Measurements from ENCODE around the gene SLC25A18.
"Not testable (repeated sequence)": the region's sequence is repeated elsewhere in the genome, so short reads cannot be mapped to it uniquely, and the experiment has no call there.

SLC25A18 gene

DNA sequence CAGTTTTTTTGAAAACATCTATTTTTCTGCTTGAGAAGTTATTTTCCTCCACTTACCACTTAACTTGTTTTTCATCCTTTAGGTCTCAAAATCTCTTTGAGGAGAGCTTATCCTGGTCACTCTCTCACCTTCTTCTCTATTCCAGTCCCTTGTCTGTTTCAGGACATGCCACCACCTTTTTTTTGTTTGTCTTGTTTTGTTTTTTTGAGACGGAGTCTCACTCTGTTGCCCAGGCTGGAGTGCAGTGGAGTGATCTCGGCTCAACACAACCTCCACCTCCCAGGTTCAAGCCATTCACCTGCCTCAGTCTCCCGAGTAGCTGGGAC is 70.7 kb downstream of the SLC25A18 start:
- H3K27ac ChIP-seq (ENCODE audit: low read depth, low read length) = no peak overlapping the region
- H3K36me3 ChIP-seq (ENCODE audit: control insufficient read depth, insufficient read depth, low read length) = no peaks in the 10 kb centered on the region
- no peaks in the 10 kb centered on the region for H3K9me3 ChIP-seq (ENCODE audit: control insufficient read depth, insufficient read depth, low read length)
- H3K27me3 ChIP-seq (ENCODE audit: control insufficient read depth, insufficient read depth, low read length) = no peaks in the 10 kb centered on the region
- H3K4me3 ChIP-seq (ENCODE audit: low read depth, low read length) = no peak overlapping the region
- peaks cover 5% of the 10 kb centered on the region; the same call in 1 of the 2 replicates for H3K4me1 ChIP-seq (ENCODE audit: control insufficient read depth, insufficient read depth, low read length)
- H3K9ac ChIP-seq (ENCODE audit: low read depth, low read length) = no peak overlapping the region

DNA sequence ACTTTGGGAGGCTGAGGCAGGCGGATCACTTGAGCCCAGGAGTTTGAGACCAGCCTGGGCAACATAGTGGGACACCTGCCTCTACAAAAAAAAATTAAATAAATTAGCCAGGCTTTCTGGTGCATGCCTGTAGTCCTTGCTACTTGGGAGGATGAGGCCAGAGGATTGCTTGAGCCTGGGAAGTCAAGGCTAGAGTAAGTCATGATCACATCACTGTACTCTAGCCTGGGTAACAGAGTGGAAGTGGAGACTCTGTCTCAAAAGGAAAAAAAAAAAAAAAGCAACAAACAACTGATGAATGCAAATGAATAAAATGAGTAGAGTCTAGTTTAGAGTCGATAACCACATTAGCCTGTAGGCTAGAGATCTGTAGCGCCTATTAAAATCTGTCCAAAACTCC is 71.4 kb downstream of the SLC25A18 start:
- Histone ChIP-seq H3K27ac (ENCODE audit: low read depth, low read length) (no peak overlapping the region), H3K9ac (ENCODE audit: low read depth, low read length) (no peak overlapping the region), H3K9me3 (ENCODE audit: control insufficient read depth, insufficient read depth, low read length) (no peaks in the 10 kb centered on the region), H3K36me3 (ENCODE audit: control insufficient read depth, insufficient read depth, low read length) (no peaks in the 10 kb centered on the region), H3K27me3 (ENCODE audit: control insufficient read depth, insufficient read depth, low read length) (no peaks in the 10 kb centered on the region), H3K4me3 (ENCODE audit: low read depth, low read length) (no peak overlapping the region), H3K4me1 (ENCODE audit: control insufficient read depth, insufficient read depth, low read length) (peaks cover 5% of the 10 kb centered on the region; the same call in 1 of the 2 replicates)

DNA sequence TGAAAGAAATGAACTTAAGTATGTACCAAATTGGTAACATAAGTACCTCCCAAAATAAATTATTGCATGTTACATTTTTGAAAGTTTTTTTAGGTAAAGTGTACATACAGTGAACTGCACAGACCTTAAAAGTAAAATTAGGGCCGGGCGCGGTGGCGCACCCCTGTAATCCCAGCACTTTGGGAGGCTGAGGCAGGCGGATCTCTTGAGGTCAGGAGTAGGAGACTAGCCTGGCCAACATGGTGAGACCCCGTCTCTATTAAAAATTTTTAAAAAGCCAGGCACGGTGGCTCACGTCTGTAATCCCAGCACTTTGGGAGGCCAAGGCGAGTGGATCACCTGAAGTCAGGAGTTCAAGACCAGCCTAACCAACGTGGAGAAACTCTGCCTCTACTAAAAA is 73.6 kb downstream of the SLC25A18 start:
- H3K9ac ChIP-seq (ENCODE audit: low read depth, low read length); H3K4me3 ChIP-seq (ENCODE audit: low read depth, low read length); H3K36me3 ChIP-seq (ENCODE audit: control insufficient read depth, insufficient read depth, low read length); H3K4me1 ChIP-seq (ENCODE audit: control insufficient read depth, insufficient read depth, low read length); H3K9me3 ChIP-seq (ENCODE audit: control insufficient read depth, insufficient read depth, low read length); H3K27me3 ChIP-seq (ENCODE audit: control insufficient read depth, insufficient read depth, low read length); H3K27ac ChIP-seq (ENCODE audit: low read depth, low read length): not testable (repeated sequence)

DNA sequence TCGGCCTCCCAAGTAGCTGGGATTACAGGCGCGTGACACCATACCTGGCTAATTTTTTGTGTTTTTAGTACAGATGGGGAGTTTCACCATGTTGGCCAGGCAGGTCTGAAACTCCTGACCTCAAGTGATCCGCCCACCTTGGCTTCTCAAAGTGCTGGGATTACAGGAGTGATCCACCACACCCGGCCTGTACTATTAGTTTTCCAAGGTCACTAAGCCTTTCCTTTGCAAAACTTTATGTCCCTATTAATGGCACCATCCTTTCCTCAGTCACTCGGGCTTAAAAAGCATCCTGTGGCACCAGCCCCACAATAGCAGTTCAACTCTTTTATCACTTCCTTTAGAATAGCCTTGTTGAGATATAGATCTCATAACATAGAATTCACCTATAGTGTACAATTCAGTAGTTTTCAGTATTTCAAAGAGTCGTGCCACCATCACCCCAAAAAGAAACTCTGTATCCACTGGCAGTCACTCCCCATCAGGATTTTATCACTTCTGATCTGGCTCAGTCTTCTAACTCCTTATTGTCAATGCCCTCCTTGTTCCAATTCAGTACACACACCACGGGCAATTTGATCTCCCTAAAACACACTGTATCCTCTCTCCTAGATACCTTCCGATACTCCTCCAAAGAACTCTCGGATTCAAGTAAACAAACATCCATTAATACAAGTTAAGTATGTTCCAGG is 74.3 kb downstream of the SLC25A18 start:
- Histone ChIP-seq H3K4me3 (ENCODE audit: low read depth, low read length) (peak overlapping the region; percentile 92), H3K4me1 (ENCODE audit: control insufficient read depth, insufficient read depth, low read length) (peaks cover 5% of the 10 kb centered on the region; the same call in 1 of the 2 replicates), H3K9me3 (ENCODE audit: control insufficient read depth, insufficient read depth, low read length) (no peaks in the 10 kb centered on the region), H3K27ac (ENCODE audit: low read depth, low read length) (peak overlapping the region; percentile 99), H3K9ac (ENCODE audit: low read depth, low read length) (peak overlapping the region; percentile 95), H3K27me3 (ENCODE audit: control insufficient read depth, insufficient read depth, low read length) (no peaks in the 10 kb centered on the region), H3K36me3 (ENCODE audit: control insufficient read depth, insufficient read depth, low read length) (peaks cover 8% of the 10 kb centered on the region; the same call in 1 of the 2 replicates)

DNA sequence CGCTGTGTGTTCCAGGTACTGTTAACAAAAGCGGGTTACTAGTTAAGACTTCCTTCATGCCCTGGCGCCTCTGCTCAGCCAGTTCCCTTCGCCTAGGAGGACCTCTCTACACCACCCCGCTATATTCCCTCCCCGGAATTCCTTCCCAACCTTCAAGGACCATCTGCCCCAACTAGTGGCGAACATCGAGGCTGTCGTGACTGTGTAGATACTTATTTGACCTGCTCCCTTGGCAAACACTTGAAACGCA is 74.8 kb downstream of the SLC25A18 start:
- Histone ChIP-seq H3K9ac (ENCODE audit: low read depth, low read length) (peak overlapping the region; percentile 95), H3K36me3 (ENCODE audit: control insufficient read depth, insufficient read depth, low read length) (peaks cover 8% of the 10 kb centered on the region; the same call in 1 of the 2 replicates), H3K27me3 (ENCODE audit: control insufficient read depth, insufficient read depth, low read length) (no peaks in the 10 kb centered on the region), H3K4me1 (ENCODE audit: control insufficient read depth, insufficient read depth, low read length) (peaks cover 5% of the 10 kb centered on the region; the same call in 1 of the 2 replicates), H3K4me3 (ENCODE audit: low read depth, low read length) (peak overlapping the region; percentile 92), H3K9me3 (ENCODE audit: control insufficient read depth, insufficient read depth, low read length) (no peaks in the 10 kb centered on the region), H3K27ac (ENCODE audit: low read depth, low read length) (peak overlapping the region; percentile 99)

DNA sequence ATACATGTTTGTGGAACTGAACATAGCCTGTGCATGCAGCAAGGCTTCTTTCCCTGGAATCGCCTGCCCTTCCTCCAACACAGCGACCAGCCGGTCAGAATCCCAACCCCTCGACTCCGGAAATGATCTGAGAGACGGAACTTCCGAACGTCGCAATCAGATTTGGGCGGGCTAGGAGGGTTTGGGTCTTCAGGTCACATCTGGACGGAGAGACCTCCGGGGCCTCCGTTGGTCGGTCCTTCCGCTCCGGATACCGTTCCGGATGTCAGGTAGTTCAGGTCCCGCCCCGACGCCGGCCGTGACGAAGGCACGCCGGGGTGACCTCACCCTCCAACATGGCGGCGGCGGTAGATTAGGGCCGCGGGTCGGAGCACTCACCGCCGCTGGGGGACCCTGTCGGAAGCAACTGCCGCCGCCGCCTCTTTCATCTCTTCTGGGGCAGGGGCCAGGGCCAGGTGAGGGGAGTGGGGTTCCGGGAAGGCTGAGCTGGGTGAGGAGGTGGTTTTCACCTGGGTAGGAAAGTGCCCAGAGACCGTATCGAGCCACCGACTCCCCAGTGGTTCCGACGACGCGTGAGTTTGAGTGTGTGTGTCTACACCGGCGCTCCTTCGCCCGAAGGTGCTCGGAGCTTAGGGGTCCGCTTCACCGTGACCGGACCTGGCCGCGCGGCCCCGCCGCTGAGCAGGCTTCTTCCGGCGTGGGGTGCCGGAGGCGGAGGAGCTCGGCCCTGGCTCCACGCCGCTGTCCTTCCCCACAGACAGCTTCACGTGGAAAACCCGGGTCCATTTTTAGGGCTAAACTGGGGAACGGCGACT is 75.3 kb downstream of the SLC25A18 start, which contains the start of gene BCL2L13:
BCL2L13 (plus strand) TSS at position 326 of the 815 bp plus-strand sequence. CDS start 16,955 bp downstream, outside the sequence.
- peaks cover 5% of the 10 kb centered on the region; the same call in 1 of the 2 replicates for H3K4me1 ChIP-seq (ENCODE audit: control insufficient read depth, insufficient read depth, low read length)
- H3K27ac ChIP-seq (ENCODE audit: low read depth, low read length) = peak within 1 kb of the TSS; percentile 99
- no peaks in the 10 kb centered on the region for H3K27me3 ChIP-seq (ENCODE audit: control insufficient read depth, insufficient read depth, low read length)
- H3K9me3 ChIP-seq (ENCODE audit: control insufficient read depth, insufficient read depth, low read length) = no peaks in the 10 kb centered on the region
- H3K9ac ChIP-seq (ENCODE audit: low read depth, low read length) = peak within 1 kb of the TSS; percentile 95
- H3K36me3 ChIP-seq (ENCODE audit: control insufficient read depth, insufficient read depth, low read length) = peaks cover 8% of the 10 kb centered on the region; the same call in 1 of the 2 replicates
- peak within 1 kb of the TSS; percentile 92 for H3K4me3 ChIP-seq (ENCODE audit: low read depth, low read length)

DNA sequence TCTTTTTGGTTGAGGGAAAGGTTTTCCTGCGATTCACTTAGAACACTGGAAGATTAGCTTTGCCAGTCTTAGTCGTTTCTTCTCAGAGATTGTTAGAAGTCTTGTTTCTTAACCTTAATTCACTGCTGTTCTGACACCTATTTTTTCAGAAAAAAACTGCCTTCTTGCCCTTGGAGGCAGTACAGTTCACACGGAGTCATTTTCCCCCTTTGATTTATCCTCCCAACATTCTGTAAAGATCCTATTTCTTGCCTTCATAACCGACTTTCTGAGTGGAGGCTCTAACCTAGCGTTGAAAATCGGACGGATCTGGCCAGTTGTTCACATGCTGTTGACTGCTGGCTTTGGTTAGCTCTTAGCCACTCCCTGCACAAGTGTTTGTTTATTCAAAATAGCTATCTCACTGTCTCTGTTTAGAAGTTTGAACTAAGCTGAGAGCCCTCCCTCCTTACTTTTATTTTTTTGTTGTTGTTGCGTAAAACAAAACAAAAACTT is 76.0 kb downstream of the SLC25A18 start:
- Histone ChIP-seq H3K4me3 (ENCODE audit: low read depth, low read length) (peak overlapping the region; percentile 92), H3K4me1 (ENCODE audit: control insufficient read depth, insufficient read depth, low read length) (peaks cover 5% of the 10 kb centered on the region; the same call in 1 of the 2 replicates), H3K27ac (ENCODE audit: low read depth, low read length) (peak overlapping the region; percentile 99), H3K9me3 (ENCODE audit: control insufficient read depth, insufficient read depth, low read length) (no peaks in the 10 kb centered on the region), H3K9ac (ENCODE audit: low read depth, low read length) (peak overlapping the region; percentile 95), H3K36me3 (ENCODE audit: control insufficient read depth, insufficient read depth, low read length) (peaks cover 8% of the 10 kb centered on the region; the same call in 1 of the 2 replicates), H3K27me3 (ENCODE audit: control insufficient read depth, insufficient read depth, low read length) (no peaks in the 10 kb centered on the region)

Data from HUES48 (cell line).